ENCODE results near the gene WDR7.
A peak's percentile ranks its signal among the peaks of the same experiment; 100 is the strongest.

The WDR7 gene

DNA sequence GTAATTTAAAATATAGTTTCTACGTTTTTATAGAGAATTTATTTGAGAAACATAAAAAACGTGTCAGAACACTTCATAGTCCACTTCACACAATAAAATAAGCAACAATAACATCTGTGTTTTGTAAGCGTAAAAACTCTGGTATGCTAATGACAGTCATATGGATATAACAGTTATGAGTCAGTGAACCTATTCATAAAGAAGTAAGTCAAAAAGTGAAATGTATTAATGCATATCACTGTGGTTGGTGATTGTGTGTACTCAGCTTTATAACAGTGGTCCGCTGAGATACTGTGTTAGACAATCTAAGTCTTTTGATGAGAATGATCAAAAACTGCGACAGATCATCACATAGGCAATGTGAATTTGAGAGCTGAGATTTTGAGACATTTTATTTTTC is 153.2 kb downstream of the WDR7 start:
- DNase-seq (ENCODE audit: low spot score), result no peak

GRCh38 chr18:56807901-56808300 is 156.7 kb downstream of the WDR7 start:
- no peak for DNase-seq (ENCODE audit: low spot score)

- DNase-seq (ENCODE audit: low spot score), result no peak
Observed at GRCh38 chr18:56812674-56813073, 161.5 kb downstream of the WDR7 start.

- no peak for DNase-seq (ENCODE audit: low spot score)
Observed at GRCh38 chr18:56815926-56816325, 164.8 kb downstream of the WDR7 start.

DNA sequence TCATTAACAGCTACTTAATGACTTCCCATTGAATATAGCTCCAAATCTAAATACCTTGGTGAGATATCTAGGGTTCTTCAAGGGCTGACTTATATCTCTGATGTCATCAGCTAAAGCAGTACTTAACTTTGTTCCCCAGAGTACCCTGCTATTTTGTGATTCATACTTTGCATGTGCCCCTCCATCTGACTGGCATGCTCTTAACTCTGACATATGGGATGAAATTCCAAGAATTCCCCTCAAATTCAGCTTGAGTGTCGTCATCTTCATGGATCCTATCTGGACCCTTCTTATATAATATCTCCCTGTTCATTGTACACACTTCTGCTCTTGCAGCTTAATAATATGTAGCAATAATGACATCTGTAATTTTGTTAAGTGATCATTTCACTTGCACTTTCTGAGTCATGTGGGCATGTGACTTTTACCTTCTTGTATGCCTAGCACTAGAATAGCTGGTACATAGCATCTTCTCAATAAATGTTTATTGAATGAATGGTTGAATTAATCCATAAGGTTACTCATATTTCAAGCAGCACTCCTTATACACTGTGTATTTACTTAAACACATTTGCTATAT is 172.9 kb downstream of the WDR7 start:
- DNase-seq (ENCODE audit: low spot score), result no peak

GRCh38 chr18:56825321-56825720 is 174.2 kb downstream of the WDR7 start:
- no peak for DNase-seq (ENCODE audit: low spot score)

DNA sequence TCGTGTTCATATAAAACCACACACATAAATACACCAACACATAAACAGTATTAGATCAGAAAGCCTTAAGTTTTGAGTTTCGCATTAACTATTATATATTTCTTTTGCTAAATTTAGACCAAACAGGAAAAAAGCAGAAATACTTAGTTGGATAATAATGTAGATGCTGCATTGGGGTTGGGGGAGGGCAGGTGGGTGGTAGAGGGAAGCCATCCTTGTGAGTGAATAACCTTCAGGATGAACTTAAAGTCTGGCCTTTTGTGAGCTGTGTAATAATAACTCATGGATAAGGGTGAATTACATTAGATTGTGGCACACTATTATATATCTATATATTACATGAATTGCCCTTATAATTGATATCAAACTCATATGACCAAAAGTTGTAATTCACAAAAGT is 174.7 kb downstream of the WDR7 start:
- DNase-seq (ENCODE audit: low spot score), result no peak

- peak; percentile 65 for DNase-seq (ENCODE audit: low spot score)
Observed at GRCh38 chr18:56831988-56832387, 180.8 kb downstream of the WDR7 start.

- DNase-seq (ENCODE audit: low spot score), result no peak
Observed at GRCh38 chr18:56835331-56835730, 184.2 kb downstream of the WDR7 start.

DNA sequence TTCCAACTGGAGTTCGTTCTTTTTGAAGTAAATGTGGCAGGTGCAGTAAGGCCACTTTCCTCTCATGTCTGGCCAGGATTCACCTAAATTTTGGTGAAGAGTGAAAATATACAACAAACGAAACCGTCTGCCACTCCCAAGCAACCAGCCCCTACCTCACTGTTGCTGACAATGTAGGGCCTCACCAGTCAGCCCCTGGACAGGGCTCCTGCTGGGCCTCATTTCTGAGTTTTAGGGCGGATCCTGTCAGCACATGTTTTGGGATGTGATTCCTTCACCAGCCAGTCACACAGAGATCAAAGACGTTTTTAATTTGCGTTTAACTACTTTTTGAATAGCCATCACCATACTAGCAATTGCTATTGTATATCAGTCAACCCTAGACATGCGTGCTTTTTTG is 185.0 kb downstream of the WDR7 start:
- no peak for DNase-seq (ENCODE audit: low spot score)

DNA sequence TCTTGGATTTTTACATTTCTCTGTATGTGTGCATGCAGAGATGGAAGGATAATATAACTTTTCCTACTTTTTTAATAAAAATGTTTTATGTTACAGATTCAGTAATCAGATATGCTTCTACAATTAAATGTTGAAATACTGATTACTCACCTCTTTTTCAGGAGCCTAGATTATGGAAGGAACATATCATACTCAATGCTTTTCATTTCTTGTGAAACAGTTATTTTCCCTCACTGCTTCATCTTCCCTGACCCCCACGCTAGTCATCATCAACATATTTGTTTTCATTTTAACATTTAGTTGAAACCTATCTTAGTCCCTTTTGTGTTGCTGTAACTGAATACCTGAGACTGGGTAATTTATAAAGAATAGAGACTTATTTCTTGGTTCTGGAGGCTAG is 190.7 kb downstream of the WDR7 start:
- DNase-seq (ENCODE audit: low spot score), result no peak

DNA sequence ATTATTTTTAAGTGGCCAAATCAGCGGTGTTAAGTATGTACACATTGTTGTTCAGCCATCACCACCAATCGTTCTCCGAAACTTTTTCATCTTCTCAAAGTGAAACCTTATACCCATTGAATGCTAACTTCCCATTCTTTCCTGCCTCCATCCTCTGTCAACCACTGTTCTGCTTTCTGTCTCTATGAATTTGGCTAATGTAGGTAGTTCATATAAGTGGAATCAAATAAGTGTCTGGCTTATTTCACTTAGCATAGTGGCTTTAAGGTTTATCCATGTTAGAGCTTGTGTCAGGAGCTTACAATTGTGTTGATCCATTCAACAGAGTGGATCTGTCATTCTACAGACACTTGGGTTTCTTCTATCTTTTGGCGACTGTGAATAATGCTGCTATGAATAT is 192.1 kb downstream of the WDR7 start:
- DNase-seq (ENCODE audit: low spot score), result no peak

DNA sequence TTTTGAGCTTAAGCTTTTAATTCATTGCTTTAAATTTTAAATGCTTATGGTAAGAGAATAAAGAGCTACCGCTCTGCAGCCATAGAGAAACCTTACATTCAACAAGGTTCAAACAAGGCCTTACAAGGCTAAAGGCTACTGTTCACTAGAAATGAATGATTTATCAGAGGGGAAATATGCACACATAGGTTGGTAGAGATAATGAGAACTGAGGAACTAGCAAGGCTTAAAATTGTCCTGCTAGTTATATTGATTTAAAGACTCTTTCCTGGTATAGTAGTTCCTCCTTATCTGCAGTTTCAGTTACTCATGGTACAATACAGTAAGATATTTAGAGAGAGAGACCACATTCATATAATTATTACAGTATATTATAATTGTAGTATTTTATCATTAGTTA is 193.4 kb downstream of the WDR7 start:
- DNase-seq (ENCODE audit: low spot score), result no peak

GRCh38 chr18:56851774-56852173 is 200.6 kb downstream of the WDR7 start:
- DNase-seq (ENCODE audit: low spot score), result no peak

DNA sequence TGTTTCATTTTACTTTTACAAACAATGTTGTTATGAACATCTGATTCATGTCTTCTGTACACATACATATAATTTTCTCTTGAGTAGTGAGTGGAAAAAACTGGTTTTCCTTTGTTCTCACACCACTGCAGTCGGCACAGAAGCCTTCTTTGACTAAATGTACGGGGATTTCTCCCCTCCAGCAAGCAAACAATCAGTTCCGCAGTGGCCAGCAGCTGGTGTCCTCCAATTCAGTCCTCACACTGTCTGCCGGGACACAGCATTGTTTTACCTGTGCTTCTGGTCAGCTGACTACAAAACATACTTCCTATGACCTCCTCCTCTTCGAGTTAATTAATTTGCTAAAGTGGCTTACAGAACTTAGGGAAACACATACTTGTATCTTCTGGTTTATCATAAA is 202.8 kb downstream of the WDR7 start:
- no peak for DNase-seq (ENCODE audit: low spot score)

DNA sequence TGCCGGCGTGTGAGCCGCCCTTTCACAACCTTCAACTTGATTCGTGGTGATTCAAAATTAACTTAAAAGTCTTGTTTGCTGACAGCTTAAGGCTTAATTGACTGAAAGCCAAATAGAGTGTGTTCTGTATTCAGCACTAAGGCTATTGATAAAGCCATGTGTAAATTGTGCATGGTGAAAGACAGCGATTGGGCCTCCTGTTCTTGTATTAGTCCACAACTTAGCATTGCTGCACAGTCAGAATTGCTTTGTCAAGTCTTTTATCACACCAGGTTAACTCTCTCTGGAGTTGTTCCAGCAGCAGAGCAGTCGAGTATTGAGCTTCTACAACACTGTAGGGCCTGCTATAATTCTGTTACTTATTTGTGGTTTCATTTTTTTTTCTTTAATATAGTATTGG is 210.1 kb downstream of the WDR7 start:
- DNase-seq (ENCODE audit: low spot score), result no peak

GRCh38 chr18:56869189-56869777 is 218.1 kb downstream of the WDR7 start:
- peak; percentile 56 for DNase-seq (ENCODE audit: low spot score)

DNA sequence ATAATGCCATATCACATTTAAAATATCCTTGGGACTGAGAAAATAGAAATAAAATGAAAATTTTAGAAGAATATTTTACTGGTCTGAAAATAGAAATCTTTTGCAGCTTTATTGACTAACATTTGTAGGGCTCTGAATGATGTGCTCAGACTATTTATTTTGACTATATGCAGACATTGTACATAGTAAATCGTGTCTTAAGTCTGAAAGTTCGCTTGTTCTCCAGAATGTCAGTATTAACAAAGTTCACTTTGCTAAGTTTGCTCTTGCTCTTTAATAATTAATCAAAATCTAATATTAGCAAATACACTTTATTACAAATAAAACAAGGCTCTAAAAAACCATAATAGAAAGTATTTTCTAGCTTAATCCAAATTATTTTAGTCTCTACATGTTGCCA is 219.8 kb downstream of the WDR7 start:
- no peak for DNase-seq (ENCODE audit: low spot score)

GRCh38 chr18:56872140-56872539 is 221.0 kb downstream of the WDR7 start:
- DNase-seq (ENCODE audit: low spot score), result no peak

DNA sequence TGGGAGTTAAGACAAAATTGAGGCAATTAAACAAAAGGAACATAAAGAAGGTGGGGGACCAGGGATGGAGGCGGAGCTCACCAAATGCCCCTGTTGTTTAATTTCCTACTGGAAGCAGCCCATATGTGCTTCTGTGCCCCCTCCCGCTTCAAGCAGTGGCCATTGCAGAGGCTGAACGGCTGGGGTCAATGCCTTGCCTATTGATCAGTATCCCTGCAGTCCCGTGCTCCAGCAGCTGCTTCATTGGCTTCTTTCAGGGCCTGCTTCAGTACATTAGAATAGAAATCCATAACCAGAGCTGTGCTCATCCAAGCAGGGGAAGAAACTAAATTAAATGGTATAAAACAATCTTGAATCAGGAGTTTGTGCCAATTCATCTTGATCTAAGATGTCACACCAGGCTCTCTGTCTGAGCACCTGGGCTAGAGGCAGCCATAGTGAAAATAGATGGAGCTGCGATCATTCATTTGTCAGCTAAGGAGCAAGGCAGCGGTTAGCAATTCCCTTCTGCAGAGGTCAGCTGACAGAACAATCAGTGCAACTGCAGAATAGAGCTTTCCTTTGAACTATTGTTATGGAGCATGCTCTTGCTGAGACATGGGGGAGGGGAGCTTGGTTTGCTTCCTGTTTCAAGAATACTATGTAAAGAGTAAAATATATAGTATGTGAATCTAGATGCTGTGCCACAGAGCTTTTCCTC is 222.4 kb downstream of the WDR7 start:
- no peak for DNase-seq (ENCODE audit: low spot score)

GRCh38 chr18:56878711-56879110 is 227.6 kb downstream of the WDR7 start:
- DNase-seq (ENCODE audit: low spot score), result no peak

- DNase-seq (ENCODE audit: low spot score), result no peak
Observed at GRCh38 chr18:56884511-56884910, 233.4 kb downstream of the WDR7 start.

DNA sequence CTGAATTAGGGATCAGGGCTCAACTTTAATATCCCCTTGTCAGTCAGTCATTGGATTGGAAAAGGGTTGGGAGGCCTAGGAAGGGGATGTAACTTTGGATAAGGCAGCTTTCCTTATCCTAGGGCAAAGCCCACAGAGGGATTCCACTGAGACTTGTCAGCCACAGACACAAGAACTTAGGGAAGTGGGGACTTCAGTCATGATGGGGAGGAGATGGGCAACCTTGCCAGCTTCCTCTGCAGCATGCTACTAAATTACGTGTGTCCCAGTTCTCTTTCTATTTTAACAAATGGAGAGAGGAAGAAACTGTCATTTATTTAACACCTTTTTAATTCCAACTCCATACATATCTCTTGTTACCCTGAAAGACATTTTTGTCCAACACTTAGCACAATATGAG is 237.8 kb downstream of the WDR7 start:
- no peak for DNase-seq (ENCODE audit: low spot score)

DNA sequence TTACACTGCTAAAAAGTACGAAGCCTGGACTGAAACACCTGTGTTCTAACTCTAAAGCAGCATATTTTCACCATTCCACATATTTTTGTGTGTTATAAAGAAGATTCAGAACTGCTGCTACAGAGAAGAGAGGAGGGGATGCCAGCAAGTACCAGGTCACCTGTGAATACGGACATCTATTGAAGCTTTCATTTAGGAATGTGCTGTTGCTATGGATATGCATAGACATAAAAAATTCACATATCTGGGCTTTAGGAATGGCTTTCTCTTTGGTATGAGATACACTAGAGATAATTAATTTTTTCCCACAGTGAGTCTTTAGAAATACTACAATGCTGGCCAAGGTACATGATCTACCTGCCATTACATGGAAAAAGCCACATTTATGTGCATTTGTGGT is 238.5 kb downstream of the WDR7 start:
- no peak for DNase-seq (ENCODE audit: low spot score)

All from SW480 (cell line).